NCI-H446 treated with DMSO at 0.1 percent for 48 hours (cell line): ENCODE data around the gene CLEC16A.
A peak's percentile ranks its signal among the peaks of the same experiment; 100 is the strongest.

Experiments used
- DNase-seq: peaks from one replicate; lab custom pipeline; 2025; lab: John Stamatoyannopoulos, UW

The CLEC16A gene

GRCh38 chr16:11158018-11158417, 213.7 kb downstream of the CLEC16A start:
- DNase-seq = no peak

GRCh38 chr16:11159282-11159681, 214.9 kb downstream of the CLEC16A start:
- no peak for DNase-seq

- no peak for DNase-seq
Observed at GRCh38 chr16:11160676-11161115, 216.3 kb downstream of the CLEC16A start.

- DNase-seq = no peak
Observed at GRCh38 chr16:11161439-11161838, 217.1 kb downstream of the CLEC16A start.

GRCh38 chr16:11161974-11162373, 217.6 kb downstream of the CLEC16A start:
- no peak for DNase-seq

GRCh38 chr16:11162586-11163268, 218.4 kb downstream of the CLEC16A start:
- no peak for DNase-seq

GRCh38 chr16:11163761-11164261, 219.4 kb downstream of the CLEC16A start:
- no peak for DNase-seq

- DNase-seq = no peak
Observed at GRCh38 chr16:11164482-11165270, 220.3 kb downstream of the CLEC16A start.

GRCh38 chr16:11165349-11165748, 221.0 kb downstream of the CLEC16A start:
- DNase-seq = no peak

GRCh38 chr16:11165894-11166665, 221.7 kb downstream of the CLEC16A start:
- DNase-seq = no peak

GRCh38 chr16:11167581-11167980, 223.2 kb downstream of the CLEC16A start:
- DNase-seq = no peak

- DNase-seq = peak; percentile 87
Observed at GRCh38 chr16:11168386-11169051, 224.2 kb downstream of the CLEC16A start.

- DNase-seq = no peak
Observed at GRCh38 chr16:11169641-11170040, 225.3 kb downstream of the CLEC16A start.

GRCh38 chr16:11170201-11170600, 225.8 kb downstream of the CLEC16A start:
- no peak for DNase-seq

GRCh38 chr16:11170696-11171447, 226.5 kb downstream of the CLEC16A start:
- DNase-seq = no peak

GRCh38 chr16:11171448-11171709, 227.0 kb downstream of the CLEC16A start:
- DNase-seq = no peak

GRCh38 chr16:11171757-11172299, 227.5 kb downstream of the CLEC16A start:
- DNase-seq = no peak

GRCh38 chr16:11173426-11173825, 229.1 kb downstream of the CLEC16A start:
- no peak for DNase-seq

GRCh38 chr16:11174141-11174540, 229.8 kb downstream of the CLEC16A start:
- DNase-seq = no peak

GRCh38 chr16:11175106-11175786, 230.9 kb downstream of the CLEC16A start:
- no peak for DNase-seq
